ENCODE data around the gene LRRK1. TPM values are rescaled to one million over a fixed set of nuclear protein-coding genes. Genes with fewer than 3 reads are reported as not detected.

The LRRK1 gene
- total and polyA plus RNA-seq, 12 donors: 1.5 to 8.1 (median 2.0) TPM

- Histone ChIP-seq H3K4me1 (peaks cover 0 to 14% (median 0%) of the 10 kb centered on the region in 9 donors), H3K36me3 (no peaks in the 10 kb centered on the region), H3K27me3 (peaks cover 18 to 53% (median 45%) of the 10 kb centered on the region in 7 donors), H3K9me3 (no peaks in the 10 kb centered on the region), H3K27ac (no peak overlapping the region), H3K4me3 (no peak overlapping the region)
- intact Hi-C loops (cut with DNase I): no loop called here
- ATAC-seq: no peak
- TF ChIP-seq, protein P1, sequence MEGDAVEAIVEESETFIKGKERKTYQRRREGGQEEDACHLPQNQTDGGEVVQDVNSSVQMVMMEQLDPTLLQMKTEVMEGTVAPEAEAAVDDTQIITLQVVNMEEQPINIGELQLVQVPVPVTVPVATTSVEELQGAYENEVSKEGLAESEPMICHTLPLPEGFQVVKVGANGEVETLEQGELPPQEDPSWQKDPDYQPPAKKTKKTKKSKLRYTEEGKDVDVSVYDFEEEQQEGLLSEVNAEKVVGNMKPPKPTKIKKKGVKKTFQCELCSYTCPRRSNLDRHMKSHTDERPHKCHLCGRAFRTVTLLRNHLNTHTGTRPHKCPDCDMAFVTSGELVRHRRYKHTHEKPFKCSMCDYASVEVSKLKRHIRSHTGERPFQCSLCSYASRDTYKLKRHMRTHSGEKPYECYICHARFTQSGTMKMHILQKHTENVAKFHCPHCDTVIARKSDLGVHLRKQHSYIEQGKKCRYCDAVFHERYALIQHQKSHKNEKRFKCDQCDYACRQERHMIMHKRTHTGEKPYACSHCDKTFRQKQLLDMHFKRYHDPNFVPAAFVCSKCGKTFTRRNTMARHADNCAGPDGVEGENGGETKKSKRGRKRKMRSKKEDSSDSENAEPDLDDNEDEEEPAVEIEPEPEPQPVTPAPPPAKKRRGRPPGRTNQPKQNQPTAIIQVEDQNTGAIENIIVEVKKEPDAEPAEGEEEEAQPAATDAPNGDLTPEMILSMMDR (IDR thresholded peaks at IDR 0.05): no peak
- WGBS, 2 donors: 91% methylated on average over 7 of the region's 7 CpGs
- no peak for DNase-seq
Observed at GRCh38 chr15:100875976-100876375, 43.2 kb upstream of the LRRK1 start.

GRCh38 chr15:100877551-100877950, 41.6 kb upstream of the LRRK1 start:
- TF ChIP-seq, protein P1 (IDR thresholded peaks at IDR 0.05): no peak
- Histone ChIP-seq H3K9me3 (no peaks in the 10 kb centered on the region), H3K4me3 (no peak overlapping the region), H3K27ac (no peak overlapping the region), H3K36me3 (no peaks in the 10 kb centered on the region), H3K27me3 (peaks cover 18 to 68% (median 58%) of the 10 kb centered on the region in 7 donors), H3K4me1 (peaks cover 0 to 14% (median 0%) of the 10 kb centered on the region in 9 donors)
- ATAC-seq (no peak), DNase-seq (no peak)
- intact Hi-C loops (cut with DNase I): no loop called here
- WGBS, 2 donors: 87 to 88% methylated on average over 10 of the region's 10 CpGs

DNA sequence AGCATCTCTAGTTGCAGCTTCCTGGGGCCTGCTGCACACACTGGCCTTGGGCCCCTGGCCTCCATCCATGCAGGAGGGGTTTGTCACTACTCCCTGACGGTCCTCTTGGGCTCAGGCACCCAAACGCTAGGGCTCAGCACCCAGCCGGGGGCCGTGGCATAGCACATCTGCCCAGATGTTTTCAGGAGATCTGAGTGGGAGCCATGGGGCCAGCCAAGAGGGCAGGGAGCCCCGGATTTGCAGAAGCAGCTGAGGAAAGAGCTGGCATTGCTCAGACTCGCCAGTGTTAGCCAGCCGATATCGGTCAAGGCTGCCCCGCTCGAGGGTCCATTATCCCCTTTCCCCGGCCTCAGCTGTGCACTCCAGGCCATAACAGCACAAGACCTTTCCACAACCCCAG, 41.0 kb upstream of the LRRK1 start:
- Histone ChIP-seq H3K4me1 (peaks cover 0 to 14% (median 0%) of the 10 kb centered on the region in 9 donors), H3K9me3 (no peaks in the 10 kb centered on the region), H3K27me3 (peaks cover 18 to 74% (median 60%) of the 10 kb centered on the region in 7 donors), H3K36me3 (no peaks in the 10 kb centered on the region), H3K27ac (no peak overlapping the region), H3K4me3 (no peak overlapping the region)
- TF ChIP-seq, protein P1 (IDR thresholded peaks at IDR 0.05): no peak
- DNase-seq (no peak), ATAC-seq (no peak)
- intact Hi-C loops (cut with DNase I): no loop called here
- 81 to 85% methylated on average over 11 of the region's 11 CpGs for WGBS, 2 donors

DNA sequence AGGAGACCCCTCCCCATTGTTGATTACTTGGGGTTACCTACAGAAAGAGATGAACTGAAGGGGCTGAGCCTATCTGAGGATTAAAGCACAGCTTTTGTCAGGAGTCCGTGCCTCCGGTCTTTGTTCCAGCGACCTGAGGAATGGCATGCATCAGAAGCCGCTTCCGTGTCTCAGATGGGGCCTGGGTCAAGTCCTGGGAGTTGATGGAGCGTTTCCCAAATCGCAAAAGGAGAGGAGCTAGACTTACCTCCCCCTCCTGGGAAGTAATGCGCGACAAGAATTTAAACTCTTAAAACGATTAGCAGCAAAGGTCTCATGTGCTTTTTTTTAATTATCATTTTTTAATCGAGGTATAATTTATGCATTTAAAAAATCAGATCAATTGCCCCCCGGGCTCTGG, 40.5 kb upstream of the LRRK1 start:
- no peak for ATAC-seq

More for the DNA sequence above, 40.5 kb upstream of the LRRK1 start:
- 40% methylated on average over 12 of the region's 12 CpGs for WGBS, 2 donors
- peaks cover 18 to 79% (median 64%) of the 10 kb centered on the region in 7 donors for H3K27me3 ChIP-seq
- H3K9me3 ChIP-seq: no peaks in the 10 kb centered on the region
- H3K36me3 ChIP-seq: no peaks in the 10 kb centered on the region
- TF ChIP-seq, protein P1 (IDR thresholded peaks at IDR 0.05): no peak
- no peak overlapping the region for H3K27ac ChIP-seq
- intact Hi-C loops (cut with DNase I): no loop called here
- peak overlapping the region in 9 of 10 donors; percentile 39 to 63 (median 54) for H3K4me3 ChIP-seq
- DNase-seq: no peak
- H3K4me1 ChIP-seq: peaks cover 0 to 14% (median 0%) of the 10 kb centered on the region in 9 donors

Measured in heart right ventricle (tissue), 16 donors.